ENCODE data around the gene PRKG1. TPM values are rescaled to one million over a fixed set of nuclear protein-coding genes. Genes with fewer than 3 reads are reported as not detected.

PRKG1 gene
- total and polyA plus RNA-seq, 2 donors (not counting 1 experiment from before 2014, with no cell fraction given): not detected

DNA sequence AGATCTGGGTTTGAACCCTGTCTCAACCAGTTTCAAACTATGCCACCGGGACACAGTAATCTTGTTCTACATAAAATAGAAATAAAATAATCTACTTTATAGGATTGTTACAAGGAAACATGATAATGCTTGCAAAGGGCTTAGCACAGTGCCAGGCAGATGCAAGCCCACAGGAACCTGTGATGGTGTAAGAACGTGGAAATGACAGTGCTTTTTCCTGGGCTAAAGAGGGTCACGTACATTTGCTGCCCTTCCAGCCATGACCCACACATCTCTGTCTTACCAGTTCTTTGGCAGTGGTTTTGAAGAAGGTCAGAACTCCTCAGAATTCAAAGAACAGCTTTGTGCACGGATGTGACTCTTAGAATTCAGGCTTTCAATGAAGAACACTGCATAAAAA is 342.2 kb downstream of the PRKG1 start:
- Histone ChIP-seq H2AFZ (ENCODE audit: insufficient read depth, low read depth, low read length, poor library complexity, severe bottlenecking) (no peak overlapping the region), H3K9me3 (ENCODE audit: control extremely low read depth in 1 of 3, control insufficient read depth in 2 of 3, insufficient read depth in 1 of 3, low read length in 2 of 3) (no peaks in the 10 kb centered on the region), H3K9ac (ENCODE audit: low read length) (no peak overlapping the region), H3K4me2 (replicated peaks; ENCODE audit: low read depth, low read length, poor library complexity, severe bottlenecking) (no peak overlapping the region), H3K27me3 (replicated peaks in 1 of 4; ENCODE audit: control extremely low read depth in 1 of 4, control insufficient read depth in 3 of 4, insufficient read depth in 4 of 4, low read length in 3 of 4) (no peaks in the 10 kb centered on the region), H3K27ac (ENCODE audit: low read length in 2 of 2) (no peak overlapping the region), H3K79me2 (ENCODE audit: control insufficient read depth, insufficient read depth, low read length) (no peaks in the 10 kb centered on the region), H3K36me3 (replicated peaks in 1 of 2; ENCODE audit: control extremely low read depth in 1 of 2, control insufficient read depth in 1 of 2, extremely low read depth in 1 of 2, insufficient read depth in 2 of 2, low read length in 1 of 2) (no peaks in the 10 kb centered on the region), H4K20me1 (ENCODE audit: control insufficient read depth, insufficient read depth, low read length, poor library complexity, severe bottlenecking) (no peaks in the 10 kb centered on the region), H3K4me3 (ENCODE audit: control extremely low read depth in 1 of 5, extremely low read depth in 1 of 5, insufficient read depth in 1 of 5, low read depth in 2 of 5, low read length in 4 of 5) (no peak overlapping the region), H3K4me1 (ENCODE audit: control insufficient read depth in 2 of 2, insufficient read depth in 2 of 2, low read length in 2 of 2) (no peaks in the 10 kb centered on the region)
- H3K9me3 Mint-ChIP-seq (ENCODE audit: insufficient read depth): no peaks in the 10 kb centered on the region
- POLR2A ChIA-PET: no interaction called here
- H3K4me3 Mint-ChIP-seq: no peak overlapping the region
- intact Hi-C loops (cut with micrococcal nuclease): no loop called here
- CTCF ChIA-PET: no interaction called here
- ATAC-seq (ENCODE audit: low read depth): no peak
- H3K27ac Mint-ChIP-seq: no peak overlapping the region
- no peaks in the 10 kb centered on the region for H3K27me3 Mint-ChIP-seq
- DNase-seq: no peak
- TF ChIP-seq EZH2 (IDR thresholded peaks at IDR 0.05; ENCODE audit: borderline replicate concordance, insufficient read depth, low read depth, low read length, poor library complexity, severe bottlenecking): no peak
- TF ChIP-seq, protein P1, sequence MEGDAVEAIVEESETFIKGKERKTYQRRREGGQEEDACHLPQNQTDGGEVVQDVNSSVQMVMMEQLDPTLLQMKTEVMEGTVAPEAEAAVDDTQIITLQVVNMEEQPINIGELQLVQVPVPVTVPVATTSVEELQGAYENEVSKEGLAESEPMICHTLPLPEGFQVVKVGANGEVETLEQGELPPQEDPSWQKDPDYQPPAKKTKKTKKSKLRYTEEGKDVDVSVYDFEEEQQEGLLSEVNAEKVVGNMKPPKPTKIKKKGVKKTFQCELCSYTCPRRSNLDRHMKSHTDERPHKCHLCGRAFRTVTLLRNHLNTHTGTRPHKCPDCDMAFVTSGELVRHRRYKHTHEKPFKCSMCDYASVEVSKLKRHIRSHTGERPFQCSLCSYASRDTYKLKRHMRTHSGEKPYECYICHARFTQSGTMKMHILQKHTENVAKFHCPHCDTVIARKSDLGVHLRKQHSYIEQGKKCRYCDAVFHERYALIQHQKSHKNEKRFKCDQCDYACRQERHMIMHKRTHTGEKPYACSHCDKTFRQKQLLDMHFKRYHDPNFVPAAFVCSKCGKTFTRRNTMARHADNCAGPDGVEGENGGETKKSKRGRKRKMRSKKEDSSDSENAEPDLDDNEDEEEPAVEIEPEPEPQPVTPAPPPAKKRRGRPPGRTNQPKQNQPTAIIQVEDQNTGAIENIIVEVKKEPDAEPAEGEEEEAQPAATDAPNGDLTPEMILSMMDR (IDR thresholded peaks at IDR 0.05): no peak
- WGBS (ENCODE audit: insufficient coverage): 80% methylated on average over 1 of the region's 4 CpGs
- no peaks in the 10 kb centered on the region for H3K4me1 Mint-ChIP-seq

DNA sequence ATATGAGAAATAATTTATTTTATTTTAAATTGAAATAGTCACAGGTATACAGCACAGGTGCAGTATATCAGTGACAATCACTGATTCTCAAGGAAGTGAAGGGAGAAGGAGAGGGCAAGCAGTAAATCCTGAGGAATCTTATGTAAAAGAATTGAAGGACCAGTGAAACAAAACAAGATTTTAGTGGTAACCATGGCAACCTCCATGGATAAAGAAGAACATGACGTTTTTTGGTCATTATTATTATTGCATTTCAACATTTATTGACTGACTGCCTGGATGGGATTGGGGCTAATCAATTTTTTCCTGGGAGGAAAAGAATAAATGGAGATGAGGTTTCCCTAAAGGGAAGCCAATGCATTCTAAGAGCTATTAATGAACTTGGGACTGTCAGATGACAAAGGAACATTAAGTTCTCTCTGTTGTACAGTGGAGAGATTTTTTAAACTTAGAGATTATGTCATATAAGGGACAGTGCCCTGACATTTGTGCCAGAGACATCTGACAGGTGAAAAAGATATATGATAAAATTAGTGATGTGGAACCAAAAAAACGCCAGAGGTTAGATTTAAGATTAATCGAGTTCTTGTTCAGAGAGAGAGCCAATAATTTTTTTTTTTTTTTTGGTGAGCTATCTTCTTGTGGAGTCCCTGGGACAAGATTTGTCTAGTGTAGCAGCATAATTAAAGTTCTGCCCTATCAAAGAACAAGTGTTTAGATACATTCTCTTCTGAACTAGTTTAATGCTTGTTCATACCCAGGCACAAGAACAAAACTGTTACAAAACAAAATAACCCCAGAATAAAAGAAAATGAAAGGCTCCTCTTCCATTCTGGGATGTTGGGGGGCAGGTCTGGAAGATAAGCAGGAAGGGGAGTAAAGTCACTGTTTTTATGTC is 345.2 kb downstream of the PRKG1 start:
- H3K27me3 Mint-ChIP-seq: no peaks in the 10 kb centered on the region
- peaks cover 2% of the 10 kb centered on the region for H3K4me1 Mint-ChIP-seq
- Histone ChIP-seq H4K20me1 (ENCODE audit: control insufficient read depth, insufficient read depth, low read length, poor library complexity, severe bottlenecking) (no peaks in the 10 kb centered on the region), H3K27ac (ENCODE audit: low read length in 2 of 2) (no peak overlapping the region), H2AFZ (ENCODE audit: insufficient read depth, low read depth, low read length, poor library complexity, severe bottlenecking) (no peak overlapping the region), H3K27me3 (replicated peaks in 1 of 4; ENCODE audit: control extremely low read depth in 1 of 4, control insufficient read depth in 3 of 4, insufficient read depth in 4 of 4, low read length in 3 of 4) (no peaks in the 10 kb centered on the region), H3K79me2 (ENCODE audit: control insufficient read depth, insufficient read depth, low read length) (no peaks in the 10 kb centered on the region), H3K9me3 (ENCODE audit: control extremely low read depth in 1 of 3, control insufficient read depth in 2 of 3, insufficient read depth in 1 of 3, low read length in 2 of 3) (no peaks in the 10 kb centered on the region), H3K4me2 (replicated peaks; ENCODE audit: low read depth, low read length, poor library complexity, severe bottlenecking) (no peak overlapping the region), H3K4me1 (ENCODE audit: control insufficient read depth in 2 of 2, insufficient read depth in 2 of 2, low read length in 2 of 2) (no peaks in the 10 kb centered on the region), H3K4me3 (ENCODE audit: control extremely low read depth in 1 of 5, extremely low read depth in 1 of 5, insufficient read depth in 1 of 5, low read depth in 2 of 5, low read length in 4 of 5) (no peak overlapping the region), H3K9ac (ENCODE audit: low read length) (no peak overlapping the region), H3K36me3 (replicated peaks in 1 of 2; ENCODE audit: control extremely low read depth in 1 of 2, control insufficient read depth in 1 of 2, extremely low read depth in 1 of 2, insufficient read depth in 2 of 2, low read length in 1 of 2) (no peaks in the 10 kb centered on the region)
- H3K9me3 Mint-ChIP-seq (ENCODE audit: insufficient read depth): no peaks in the 10 kb centered on the region
- TF ChIP-seq, protein P1 (IDR thresholded peaks at IDR 0.05): no peak
- no peak for TF ChIP-seq EZH2 (IDR thresholded peaks at IDR 0.05; ENCODE audit: borderline replicate concordance, insufficient read depth, low read depth, low read length, poor library complexity, severe bottlenecking)
- no peak for ATAC-seq (ENCODE audit: low read depth)
- ChIA-PET CTCF (no interaction called here), POLR2A (no interaction called here)
- no peak for DNase-seq
- H3K27ac Mint-ChIP-seq: no peak overlapping the region
- intact Hi-C loops (cut with micrococcal nuclease): no loop called here
- no peak overlapping the region for H3K4me3 Mint-ChIP-seq
- WGBS (ENCODE audit: insufficient coverage): 89% methylated on average over 2 of the region's 3 CpGs

Data from B cell (primary cell).